HG02571 (cell line): ENCODE results near the gene RGS17.
A peak's percentile ranks its signal among the peaks of the same experiment; 100 is the strongest.
"Not testable (repeated sequence)": the region's sequence is repeated elsewhere in the genome, so short reads cannot be mapped to it uniquely, and the experiment has no call there.

Experiments used
- ATAC-seq: cut with Tn5 transposase; IDR thresholded peaks from one replicate; pipeline ENCODE4 v1.9.1; 2021; ENCODE audit warnings: mild to moderate bottlenecking, moderate library complexity; ENCODE audit not compliant: unreplicated experiment

Gene RGS17

GRCh38 chr6:153131037-153131981 is at the start of gene RGS17:
Gene RGS17, minus strand, starts transcription at chr6:153131282. Its CDS starts 87,264 bp downstream, at chr6:153044018.
- peak; percentile 53 for ATAC-seq

DNA sequence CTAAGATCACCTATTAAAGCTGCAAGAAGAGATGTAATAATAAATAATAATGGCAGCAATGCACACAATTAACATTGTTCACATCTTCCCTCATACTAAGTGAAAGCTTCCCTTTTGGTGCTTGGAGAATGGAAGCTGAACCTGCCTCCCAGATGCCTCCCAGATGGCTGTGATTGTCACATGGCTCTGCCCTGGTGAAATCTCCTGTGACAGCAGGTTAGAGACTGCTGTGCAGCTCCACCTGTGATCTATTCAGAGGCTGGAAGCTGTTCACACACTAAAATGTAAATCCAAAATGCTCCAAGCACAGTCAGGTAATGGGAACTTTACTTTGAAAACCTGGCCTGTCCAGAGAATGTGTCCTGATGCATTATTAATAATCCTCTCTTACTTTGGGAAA is 41.7 kb upstream of the RGS17 start:
- ATAC-seq = no peak

GRCh38 chr6:153170511-153170910 is 39.4 kb upstream of the RGS17 start:
- no peak for ATAC-seq

GRCh38 chr6:153167907-153168306 is 36.8 kb upstream of the RGS17 start:
- ATAC-seq = no peak

- no peak for ATAC-seq
These were observed 36.2 kb upstream of the RGS17 start for GRCh38 chr6:153167061-153167891.

DNA sequence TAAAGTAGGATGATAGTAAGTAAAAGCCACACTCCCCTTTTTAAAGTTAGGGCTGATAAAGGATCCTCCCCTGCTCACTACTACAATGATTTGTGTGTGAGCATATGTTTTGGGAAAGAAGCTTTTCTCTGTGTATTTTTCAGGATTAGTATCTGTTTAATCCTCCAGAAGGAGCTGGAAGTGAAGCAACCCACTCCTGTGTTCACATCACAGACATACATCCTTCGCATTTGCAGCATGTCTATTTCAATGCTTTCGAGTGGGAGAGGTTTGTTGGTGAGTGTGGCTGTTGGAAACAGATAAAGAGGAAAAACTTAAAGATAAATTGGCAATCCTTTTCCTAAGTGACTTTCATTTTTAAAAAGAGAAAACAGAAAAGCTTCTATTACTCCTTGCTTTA is 31.6 kb upstream of the RGS17 start:
- ATAC-seq = no peak

GRCh38 chr6:153162172-153162571 is 31.1 kb upstream of the RGS17 start:
- ATAC-seq = no peak

DNA sequence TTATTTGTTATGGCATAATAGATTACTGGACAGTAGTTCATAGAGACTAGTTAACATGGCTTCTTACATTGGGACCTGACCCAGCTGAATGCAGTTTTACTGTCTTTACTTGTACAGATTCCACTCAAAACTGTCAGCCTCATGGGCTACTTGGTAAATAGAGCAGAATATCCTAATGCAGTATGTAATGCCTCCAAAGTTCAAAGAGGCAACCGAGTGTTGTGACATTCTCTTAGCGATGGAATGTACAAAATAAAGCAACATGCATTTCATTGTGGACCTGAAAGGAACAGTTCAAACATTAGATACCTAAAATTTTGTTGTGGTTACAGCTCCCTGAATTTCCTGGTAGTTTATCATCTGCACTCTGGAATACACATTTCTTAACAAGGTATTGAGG is 29.1 kb upstream of the RGS17 start:
- no peak for ATAC-seq

- no peak for ATAC-seq
These were observed 19.8 kb upstream of the RGS17 start for GRCh38 chr6:153150752-153151440.

DNA sequence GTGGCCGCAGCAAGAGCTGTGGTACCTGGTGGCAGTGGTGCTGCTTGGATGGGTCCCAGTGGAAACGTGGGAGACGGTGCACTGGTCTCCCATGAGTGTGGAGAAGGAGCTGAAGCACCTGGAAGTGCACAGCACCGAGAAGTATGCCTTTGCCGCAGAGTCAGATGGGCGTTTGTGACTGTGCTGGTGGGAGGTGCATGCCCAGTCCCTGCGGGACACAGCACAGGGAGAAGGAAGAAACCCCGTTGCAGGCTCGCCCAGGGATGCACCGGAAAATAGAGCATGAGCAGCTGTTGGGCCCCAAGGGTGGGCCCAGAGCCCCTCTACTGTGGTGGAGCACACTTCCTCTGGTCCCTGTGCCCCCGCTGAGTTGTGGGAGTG is 19.3 kb upstream of the RGS17 start:
- ATAC-seq = no peak

DNA sequence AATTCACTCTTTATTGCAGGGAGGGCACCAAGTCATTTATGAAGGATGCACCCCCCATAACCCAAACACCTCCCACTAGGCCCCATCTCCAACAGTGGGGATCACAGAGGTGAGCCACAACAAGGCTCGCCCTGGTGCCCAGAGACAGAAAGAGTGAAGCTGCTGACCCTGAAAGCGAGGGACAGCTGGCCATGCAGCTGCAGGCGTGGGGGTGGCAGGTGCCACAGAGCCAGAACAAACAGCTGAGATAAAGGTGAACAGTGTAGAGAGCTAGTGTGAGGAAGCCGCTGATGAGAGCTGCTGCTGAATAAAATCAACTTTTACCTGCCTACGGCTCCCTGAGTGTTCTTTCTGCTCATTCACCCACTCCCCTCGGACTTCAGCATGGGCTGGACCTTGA is 18.8 kb upstream of the RGS17 start:
- ATAC-seq = no peak

GRCh38 chr6:153146413-153146812 is 15.3 kb upstream of the RGS17 start:
- no peak for ATAC-seq

DNA sequence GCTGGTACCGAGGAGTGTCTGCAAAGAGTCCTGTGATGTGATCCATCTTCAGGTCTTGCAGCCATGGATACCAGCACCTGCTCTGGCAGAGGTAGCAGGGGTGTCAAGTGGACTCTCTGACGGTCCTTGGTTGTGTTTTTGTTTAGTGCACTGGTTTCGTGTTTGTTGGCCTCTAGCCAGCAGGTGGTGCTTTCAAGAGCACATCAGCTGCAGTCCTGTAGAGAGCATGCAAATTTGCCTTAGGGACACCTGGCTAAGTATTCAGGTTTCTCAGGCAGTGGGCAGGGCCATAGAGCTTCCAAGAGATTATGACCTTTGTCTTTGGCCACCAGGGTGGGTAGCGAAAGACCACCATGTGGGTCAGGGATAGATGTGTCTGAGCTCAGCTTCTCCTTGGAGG is 14.5 kb upstream of the RGS17 start:
- no peak for ATAC-seq

GRCh38 chr6:153143200-153143599 is 12.1 kb upstream of the RGS17 start:
- no peak for ATAC-seq

GRCh38 chr6:153140299-153140698 is 9.2 kb upstream of the RGS17 start:
- ATAC-seq = no peak

- no peak for ATAC-seq
These were observed 7.8 kb upstream of the RGS17 start for GRCh38 chr6:153138930-153139329.

DNA sequence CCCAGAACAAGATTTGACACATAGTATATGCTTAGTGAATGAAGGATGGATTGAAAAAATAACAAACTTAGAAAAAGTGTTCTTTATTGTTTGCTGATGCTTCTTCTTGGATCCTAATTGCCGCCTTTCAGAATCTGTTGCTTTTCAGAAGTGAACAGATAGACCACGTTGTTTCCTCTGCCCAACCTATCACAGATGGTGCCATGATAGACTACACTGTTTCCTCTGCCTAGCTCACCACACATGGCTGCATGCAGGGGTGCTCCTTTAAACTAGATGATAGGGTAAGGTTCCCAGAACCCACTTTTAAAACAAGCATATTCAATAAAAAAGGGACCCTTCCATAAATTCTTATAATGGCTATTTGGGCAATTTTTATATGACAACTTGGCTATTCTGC is 4.6 kb upstream of the RGS17 start:
- no peak for ATAC-seq

- ATAC-seq = not testable (repeated sequence)
These were observed 2.6 kb upstream of the RGS17 start for GRCh38 chr6:153133667-153134066.

- peak; percentile 11 for ATAC-seq
These were observed 506 bp downstream of the RGS17 start for GRCh38 chr6:153130515-153131036.

DNA sequence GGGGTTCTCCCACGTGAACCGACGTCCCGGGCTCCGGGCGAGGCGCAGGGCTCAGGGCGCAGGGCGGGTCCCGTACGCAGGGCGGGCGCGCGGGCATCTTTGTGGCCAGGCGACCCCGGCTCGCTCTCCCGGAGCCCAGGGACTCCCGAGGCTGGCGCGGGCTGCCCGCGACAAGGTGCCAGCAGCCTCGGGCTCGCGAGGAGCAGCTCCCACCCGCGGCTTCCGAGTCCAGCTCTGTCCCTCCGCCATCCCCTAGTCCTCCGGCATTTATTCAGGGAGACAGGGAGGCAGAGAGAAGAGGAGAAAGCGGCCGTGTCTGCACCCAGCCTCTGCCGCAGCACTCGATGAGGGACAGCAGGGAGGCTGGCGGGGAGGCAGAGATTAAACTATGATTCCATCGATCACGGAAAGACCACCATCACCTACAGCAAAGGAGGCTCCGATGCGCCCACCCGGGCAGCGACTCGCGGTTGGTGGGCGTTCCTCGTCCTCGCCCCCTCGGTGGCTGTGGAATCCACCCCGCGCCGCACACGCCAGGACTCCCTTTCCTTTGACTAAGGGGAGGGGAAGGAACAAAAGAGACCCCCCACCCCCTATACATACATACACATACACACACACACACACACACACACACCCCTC is 1.1 kb downstream of the RGS17 start:
- ATAC-seq = no peak

- no peak for ATAC-seq
These were observed 4.9 kb downstream of the RGS17 start for GRCh38 chr6:153126218-153126617.
